HG03039 (cell line): ENCODE measurements around the gene LYPLA2.
"Not testable (repeated sequence)": the region's sequence is repeated elsewhere in the genome, so short reads cannot be mapped to it uniquely, and the experiment has no call there.

Experiments
- ATAC-seq: cut with Tn5 transposase; IDR thresholded peaks from one replicate; pipeline ENCODE4 v1.9.1; 2021; ENCODE audit warnings: mild to moderate bottlenecking, moderate library complexity; ENCODE audit not compliant: unreplicated experiment

The LYPLA2 gene

DNA sequence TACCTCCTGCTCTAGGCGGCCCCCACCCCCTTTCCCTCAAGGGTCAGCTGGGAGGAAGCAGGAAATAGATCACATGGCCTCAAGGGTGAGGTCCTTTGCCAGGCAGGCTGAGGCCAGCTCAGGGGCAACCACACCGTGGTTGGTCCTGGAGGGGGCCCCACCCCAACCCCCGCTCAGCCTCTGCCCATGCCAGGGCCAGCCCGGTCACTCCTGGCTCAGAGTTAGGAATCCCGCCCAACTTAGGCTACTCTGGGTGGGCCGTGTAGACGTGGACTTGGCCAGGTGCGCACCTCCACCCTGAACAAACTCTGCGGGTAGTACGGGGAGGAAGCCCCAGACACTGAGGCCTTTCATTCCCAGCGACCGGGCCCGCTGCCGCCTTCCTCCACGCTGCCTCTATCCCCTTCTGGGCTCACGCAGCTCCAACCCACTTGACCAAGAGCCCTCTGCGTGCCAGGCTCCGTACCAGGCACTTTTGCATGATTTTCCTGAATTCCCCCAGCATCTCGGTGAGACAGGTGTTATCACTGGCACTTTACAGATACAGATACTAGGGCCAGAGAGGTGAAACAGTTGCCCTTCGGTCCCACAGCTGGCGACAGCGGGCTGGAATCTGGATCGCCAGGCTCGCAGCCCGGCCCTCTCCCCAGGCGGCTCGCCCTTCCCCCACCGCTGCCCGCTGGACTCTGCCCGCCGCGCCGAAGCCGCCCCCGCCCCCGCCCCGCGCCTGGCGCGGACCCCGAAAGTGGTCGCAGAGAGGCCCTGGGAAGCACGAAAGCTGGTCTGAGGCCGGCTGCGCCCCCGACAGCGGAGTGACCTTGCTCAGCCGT lies 8.8 kb downstream of the LYPLA2 start:
- ATAC-seq, result peak; percentile 2

DNA sequence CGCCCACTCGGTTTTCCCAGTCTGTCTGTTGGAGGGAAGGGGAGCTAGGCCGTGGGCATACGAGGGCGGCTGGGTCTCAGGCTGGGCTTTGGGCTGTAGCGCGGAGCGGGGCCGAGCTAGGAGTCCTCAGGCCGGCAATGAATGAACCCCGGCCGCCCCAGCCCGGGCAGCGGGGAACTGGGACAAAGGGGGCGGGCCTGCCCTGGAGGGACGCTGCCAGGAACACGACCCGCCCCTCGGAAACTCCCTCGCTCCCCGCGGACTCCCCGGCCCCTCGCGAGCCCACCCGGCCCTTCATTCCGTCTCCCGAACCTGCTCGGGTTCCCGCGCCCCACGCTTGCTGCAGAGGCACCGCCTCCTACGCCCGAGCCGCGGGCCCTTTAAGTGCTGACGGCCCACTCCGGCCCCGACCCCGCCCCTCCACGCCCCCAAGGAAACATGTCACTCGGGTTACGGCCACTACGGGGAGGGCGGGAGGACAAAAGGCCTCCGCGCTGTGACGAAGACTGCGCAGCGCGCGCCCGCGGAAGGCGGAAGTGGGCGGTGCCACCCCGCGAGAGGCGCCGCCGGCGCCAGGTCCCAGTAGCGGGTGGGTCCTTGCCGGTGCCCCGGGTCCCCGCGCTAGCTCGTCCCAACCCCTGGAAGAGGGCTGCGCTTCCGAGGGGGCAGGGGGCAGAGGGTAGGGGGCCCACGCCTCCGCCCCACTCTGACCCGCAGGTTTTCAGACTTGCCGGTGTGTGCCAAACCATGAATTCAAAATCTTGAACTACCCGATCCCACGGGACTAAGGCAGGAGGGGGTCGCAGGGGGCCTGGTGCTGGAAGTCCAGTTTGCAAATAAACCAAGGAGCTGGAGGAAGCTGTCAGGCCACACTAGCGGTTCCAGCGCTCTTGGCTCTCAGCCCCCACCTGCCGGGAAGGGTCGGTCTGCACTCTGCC lies 9.7 kb downstream of the LYPLA2 start, which contains the start of gene GALE:
TSS of gene GALE (minus strand) at position 355 of the 938 bp plus-strand sequence. CDS start 1,747 bp downstream, outside the sequence.
- peak; percentile 66 for ATAC-seq

DNA sequence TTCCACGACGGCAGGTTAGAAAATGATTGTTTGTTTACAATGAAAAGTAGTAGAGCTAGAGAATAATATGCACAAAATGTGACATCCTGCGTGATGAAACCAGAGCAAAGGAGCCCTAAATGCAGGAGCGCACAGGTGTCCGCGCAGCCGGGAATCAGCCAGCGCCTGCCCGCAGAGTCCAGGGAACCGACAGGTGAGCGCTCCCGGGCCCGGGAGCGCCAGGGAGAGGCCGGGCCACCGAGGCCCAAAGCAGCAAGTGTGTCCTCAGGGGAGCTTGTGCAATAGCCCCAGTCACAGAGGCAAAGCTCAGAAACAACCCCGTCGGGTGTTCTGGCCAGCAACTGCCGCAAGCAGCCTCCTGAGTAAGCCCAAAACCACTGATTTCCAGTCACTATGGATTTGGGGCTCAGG lies 10.4 kb downstream of the LYPLA2 start:
- no peak for ATAC-seq

DNA sequence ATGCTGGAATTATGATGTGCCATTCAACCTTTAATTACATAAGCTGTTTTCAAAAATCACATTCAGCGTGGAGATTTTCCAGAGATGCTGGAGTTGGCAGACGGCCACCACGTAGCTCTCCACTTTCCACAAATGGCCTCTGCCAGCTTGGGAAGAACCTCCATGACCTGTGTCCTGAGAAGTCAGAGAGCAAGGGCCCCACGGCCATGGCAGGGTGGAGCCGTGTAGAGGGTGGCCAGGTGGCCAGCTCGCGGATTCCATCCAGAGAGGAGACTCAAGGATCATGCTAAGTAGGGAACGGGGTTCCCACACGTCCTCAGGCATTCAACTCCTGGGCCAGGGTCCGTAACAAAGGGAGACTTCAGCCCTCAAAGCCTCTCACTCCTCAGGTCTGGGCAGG lies 10.9 kb downstream of the LYPLA2 start:
- no peak for ATAC-seq

DNA sequence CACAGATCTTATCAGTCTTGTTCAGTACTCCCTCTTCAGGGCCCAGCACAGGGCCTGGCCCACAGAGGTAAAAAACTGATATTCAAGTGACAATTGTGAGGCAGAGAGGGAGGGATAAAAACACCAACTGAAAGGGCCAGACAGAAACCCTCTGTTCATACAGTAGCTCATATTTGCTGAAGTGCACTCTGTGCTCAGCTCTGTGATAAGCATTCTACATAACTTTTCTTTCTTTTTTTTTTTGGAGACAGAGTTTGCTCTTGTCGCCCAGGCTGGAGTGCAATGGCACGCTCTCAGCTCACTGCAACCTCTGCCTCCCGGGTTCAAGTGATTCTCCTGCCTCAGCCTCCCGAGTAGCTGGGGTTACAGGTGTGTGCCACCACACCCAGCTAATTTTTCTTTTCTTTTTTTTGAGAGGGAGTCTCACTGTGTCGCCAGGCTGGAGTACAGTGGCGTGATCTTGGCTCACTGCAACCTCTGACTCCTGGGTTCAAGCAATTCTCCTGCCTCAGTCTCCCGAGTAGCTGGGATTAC lies 11.9 kb downstream of the LYPLA2 start:
- not testable (repeated sequence) for ATAC-seq

DNA sequence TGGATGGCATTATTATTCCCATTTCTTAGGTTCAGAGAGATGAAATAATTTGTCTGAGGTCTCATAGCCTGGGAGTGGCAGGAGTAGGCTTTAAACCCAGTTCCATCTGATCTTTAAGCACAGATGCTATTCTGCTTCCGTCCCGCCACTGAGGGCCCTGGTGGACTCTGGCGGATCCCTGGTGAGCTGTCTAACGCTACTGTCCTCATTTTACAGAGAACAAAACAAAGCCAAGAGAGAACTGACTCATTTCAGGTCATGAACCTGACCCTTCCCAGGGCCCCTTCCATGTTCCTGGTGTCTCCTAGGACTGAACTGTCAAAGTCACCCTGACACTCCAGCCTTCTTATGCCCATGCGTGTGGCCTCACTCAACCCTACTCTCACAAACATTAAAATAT lies 12.7 kb downstream of the LYPLA2 start:
- no peak for ATAC-seq

DNA sequence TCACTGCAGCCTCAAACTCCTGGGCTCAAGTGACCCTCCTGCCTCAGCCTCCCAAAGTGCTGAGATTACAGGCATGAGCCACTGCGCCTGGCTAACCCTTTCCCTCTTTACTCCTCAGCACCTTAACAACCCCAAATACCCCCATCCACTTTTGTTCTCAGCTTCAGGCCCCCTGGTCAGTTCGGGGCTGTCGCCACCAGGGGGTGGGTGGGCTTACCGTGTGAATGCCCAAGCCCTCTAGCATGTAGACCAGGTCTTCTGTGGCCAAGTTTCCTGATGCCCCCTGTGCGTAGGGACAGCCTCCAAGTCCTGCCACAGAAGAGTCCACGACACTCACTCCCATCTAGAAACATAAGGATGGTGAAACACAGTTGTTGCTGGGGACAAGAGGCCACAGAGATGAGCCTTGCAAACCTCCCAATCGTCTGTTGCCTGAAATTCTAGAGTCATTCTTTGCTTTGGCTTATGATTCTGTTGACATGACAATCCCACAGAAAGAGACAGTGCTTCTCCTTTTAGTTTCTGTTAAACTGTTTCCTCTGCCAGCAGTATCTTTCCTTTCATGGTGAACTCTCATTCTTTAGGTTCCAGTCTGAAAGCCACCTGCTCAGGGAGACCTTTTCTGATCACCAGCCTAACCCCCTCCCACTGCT lies 13.4 kb downstream of the LYPLA2 start:
- no peak for ATAC-seq

DNA sequence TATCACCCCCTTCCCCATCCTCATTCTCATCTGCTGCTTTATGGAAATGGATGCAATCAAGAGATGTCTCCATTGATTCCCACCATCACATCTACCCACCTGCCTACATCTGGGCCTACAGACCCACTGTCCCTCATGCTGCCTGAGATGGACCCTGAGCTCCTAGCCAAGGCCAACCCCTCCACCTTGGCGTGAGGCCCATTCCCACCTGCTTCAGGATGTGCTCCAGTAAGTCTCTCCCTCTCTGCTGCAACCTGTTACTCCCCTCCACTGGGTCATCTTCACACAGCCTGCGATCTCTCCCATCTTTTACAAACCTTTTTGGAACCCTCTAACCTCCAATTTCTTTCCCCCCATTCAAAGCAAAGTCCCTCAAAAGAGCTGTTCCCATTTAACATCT lies 14.1 kb downstream of the LYPLA2 start:
- no peak for ATAC-seq

DNA sequence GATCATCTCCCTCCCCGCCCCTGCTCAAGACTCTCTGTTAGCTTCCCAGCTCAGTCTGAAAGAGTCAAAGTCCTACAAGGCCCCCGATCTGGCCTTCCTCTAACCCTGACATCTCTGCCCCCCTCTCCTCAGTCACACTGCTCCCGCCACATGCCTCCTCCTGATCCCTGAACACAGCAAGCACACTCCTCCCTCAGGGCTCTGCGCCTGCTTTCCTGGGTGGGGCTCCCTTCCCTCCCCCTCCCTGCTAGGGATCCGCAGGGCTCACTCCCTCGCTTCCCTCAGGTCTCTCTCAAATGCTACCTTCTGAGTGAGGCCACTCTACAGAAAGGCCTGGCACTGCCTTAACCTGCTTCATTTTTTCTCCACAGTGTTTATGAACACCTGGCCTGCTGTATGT lies 15.3 kb downstream of the LYPLA2 start:
- no peak for ATAC-seq

DNA sequence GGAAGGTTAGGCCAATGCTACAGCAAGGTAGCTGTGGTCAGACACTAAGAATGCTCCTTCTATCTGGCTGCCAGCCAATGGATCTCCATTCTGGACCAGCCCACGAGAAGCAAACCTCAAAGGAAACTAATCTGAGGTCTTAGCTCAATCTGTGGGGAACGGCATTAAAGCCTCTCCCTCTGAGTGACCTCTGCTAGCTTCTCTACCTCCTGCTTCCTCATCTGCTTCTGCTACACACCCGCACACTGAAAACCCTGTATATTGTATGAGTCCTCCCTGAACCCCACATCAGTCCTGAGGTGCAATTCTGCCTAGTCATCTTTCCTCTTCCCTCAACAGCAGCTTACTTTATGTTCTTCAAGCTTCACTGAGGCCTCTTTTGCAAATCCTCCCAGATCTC lies 16.5 kb downstream of the LYPLA2 start:
- ATAC-seq, result no peak

DNA sequence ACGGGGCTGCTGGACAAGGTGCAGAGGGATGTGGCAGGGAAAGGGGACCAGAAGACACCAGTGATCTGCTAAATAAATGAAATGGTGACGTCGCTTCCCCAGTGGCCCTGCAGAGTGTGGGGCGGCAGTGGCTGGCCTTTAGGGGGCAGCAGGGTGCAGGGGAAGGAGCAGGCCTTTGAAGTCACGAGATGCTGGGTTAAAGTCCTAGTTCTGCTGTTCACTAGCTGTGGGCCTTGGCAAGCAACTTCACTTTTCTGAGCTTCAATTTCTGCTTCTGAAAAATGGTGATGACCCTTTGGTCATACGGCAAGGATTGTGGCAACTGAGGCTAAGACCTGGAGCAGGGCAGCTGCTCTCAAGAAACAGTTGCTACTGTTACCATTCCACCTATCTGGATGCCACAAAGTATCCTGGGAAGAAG lies 18.8 kb downstream of the LYPLA2 start:
- ATAC-seq, result no peak

DNA sequence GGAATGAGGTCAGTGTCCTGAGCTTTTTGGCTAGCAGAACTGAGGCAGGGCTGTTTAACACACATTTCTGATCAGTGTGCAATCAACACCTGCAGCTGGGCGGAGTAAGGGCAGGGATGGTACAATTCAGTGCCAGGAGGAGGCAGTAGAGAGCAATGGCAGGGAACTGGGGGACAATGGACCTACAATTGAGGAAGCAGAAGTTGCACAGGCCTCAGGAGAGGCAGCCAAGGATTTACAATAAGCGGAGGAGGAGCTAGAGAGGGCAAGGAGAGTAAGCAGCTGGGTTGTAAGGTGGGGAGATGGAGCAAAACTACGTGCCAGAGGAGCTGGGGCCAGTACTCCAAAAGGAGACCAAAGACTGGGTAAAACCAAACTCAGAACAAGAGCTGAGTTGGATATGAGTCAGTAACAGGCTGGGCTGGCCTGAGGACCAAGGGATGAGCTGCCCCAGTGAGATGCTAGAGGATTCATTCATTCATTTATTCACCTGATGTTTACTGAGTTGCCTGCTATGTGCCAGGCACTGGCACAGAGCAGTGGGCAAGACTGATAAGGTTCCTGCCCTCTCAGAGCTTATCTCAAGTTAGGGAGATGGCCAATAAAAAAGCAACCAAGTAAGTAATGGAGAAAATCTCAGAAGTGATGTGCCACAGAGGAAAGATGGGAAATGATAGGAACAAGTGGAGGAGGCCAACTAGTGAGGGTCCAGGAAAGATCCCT lies 20.0 kb downstream of the LYPLA2 start:
- no peak for ATAC-seq

DNA sequence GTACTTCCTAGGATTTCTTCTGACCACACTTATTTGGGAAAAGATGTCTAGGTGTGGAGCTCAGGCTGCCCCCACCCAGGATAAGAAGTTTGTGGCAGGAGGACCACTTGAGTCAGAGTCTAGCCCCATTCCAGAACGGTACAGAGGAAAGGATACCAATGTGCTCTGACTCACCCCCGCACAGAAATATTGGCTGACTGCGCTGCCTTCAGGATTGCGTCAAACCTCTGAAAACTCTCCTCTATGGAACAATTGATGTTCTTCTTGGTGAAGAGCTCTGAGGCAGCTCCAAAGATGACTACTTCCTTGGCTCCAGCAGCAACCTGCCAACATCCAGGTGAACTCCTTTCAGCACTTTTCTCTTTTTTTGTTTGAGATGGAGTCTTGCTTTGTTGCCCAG lies 23.1 kb downstream of the LYPLA2 start:
- ATAC-seq, result no peak

DNA sequence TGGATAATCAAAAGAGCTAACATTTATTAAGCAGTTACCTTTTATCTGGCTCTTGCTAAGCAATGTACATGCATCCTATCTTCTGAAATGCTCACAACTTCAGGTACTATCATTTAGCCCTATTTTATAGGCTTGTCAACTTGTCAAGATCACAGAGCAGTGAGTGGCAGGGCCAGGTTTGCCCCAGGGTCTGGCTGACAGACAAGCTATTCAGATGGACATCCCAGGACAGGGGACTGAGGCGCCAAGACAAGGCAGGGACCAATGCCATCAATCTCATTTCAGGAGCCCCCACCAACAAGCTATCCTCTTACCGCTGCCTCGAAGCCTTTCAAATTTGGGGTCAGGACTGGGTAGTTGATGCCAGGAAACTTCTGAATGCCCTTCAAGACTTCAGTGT lies 25.4 kb downstream of the LYPLA2 start:
- no peak for ATAC-seq

DNA sequence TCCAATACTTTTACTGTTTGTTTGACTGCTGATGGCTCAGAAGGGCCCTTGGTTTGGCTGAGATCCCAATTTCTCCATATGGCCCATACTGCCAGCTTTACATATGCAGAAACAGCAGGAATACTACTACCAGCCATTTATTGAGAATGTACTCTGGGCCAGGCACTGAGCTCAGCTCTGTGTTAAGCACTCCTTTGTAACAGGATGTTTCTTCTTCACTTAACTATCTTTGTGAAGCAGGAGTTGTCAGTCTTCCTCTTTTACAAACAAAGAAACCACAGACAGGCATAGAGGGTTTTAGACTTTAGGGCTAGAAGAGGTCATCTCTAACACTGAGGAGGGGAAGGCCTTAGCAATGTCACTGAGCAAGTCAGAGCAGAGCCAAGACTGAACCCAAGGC lies 26.0 kb downstream of the LYPLA2 start:
- no peak for ATAC-seq

DNA sequence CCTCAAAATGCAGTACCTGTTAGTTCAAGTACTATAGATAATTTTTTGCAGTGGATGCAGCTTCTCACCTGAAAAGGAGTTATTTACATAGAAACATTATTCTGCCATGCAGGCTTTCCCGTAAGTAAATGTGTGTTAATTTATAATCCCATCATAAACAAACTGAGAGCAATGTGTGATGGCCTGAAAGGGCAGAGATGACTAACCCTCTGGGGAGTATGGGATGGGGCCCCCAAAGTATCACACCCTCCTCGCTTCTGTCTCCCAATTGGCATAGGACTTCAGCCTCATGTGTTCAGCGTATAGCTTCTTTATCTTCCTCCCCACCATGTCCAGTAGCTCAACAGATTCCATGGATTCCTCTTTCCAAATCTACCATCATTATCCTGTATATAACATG lies 26.7 kb downstream of the LYPLA2 start:
- no peak for ATAC-seq

DNA sequence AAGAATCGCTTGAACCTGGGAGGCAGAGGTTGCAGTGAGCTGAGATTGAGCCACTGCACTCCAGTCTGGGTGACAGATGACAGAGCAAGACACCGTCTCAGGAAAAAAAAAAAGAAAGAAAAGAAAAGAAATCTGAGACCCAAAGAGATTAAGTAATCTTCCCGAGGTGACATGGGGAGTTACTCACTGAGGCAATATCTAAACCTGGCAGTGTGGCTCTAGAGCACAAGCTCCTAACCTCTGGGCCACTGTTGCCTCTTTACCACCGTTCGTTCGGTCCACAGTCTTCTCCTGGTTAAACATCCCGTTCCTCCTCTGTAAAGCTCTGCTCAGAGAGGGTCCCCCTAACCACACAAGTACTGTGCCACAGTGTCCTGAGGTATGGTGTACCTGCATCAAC lies 32.8 kb downstream of the LYPLA2 start:
- ATAC-seq, result no peak

DNA sequence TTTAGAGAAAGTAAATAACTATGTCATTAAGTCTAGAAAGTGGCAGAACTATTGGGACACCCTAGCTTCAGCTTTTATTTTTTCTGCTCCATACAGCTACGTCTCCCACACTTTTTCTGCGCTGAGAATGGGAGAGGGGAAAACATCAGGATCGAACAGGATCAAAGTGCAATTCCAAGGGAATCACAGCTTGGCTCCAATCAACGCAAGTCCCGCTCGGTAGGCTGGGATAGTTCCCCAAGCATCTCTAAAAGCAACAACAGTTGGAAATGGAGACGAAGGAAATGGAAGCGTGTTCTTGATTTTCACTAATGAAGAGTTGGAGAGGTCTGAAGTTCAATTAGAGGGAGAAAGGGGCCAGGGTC lies 33.7 kb downstream of the LYPLA2 start:
- no peak for ATAC-seq

DNA sequence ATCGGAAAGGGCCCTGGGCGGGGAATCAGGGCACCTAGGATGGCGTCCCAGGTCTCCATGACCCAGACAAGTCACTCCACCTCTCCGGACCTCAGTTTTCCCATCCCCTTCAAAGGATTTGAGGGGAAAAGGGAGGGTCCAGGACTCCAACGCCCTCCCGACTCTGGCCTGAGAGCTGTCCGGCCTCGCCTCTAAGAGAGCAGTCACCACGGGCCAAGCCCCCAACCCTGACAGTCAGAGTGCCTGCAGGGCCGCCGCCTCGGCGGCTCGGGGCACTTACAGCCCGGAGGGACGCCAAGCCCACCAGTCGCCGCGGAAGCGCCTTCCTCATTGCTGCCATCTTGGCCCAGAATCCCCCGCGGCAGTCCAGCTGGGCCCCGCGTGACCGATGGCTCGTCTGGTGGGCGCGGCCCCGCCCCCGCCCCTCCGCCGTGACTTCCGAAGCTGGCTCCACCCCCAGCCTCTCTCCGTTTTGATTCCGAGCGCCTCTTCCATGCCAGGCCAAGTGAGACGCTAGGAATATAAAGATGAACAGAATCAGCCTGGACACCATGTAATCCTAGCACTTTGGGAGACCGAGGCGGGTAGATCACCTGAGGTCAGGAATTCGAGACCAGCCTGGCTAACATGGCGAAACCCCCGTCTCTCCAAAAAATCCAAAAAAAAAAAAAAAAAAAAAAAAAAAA lies 34.3 kb downstream of the LYPLA2 start, which contains the start of gene HMGCL:
TSS of gene HMGCL (minus strand) at position 354 of the 686 bp plus-strand sequence. CDS start at position 340, 14 bp downstream.
- peak; percentile 87 for ATAC-seq
